Heart left ventricle (tissue), 13 donors: ENCODE measurements around the gene RYK.

Experiments used
- CTCF ChIP-seq, 12 donors: fragments of 200-600 bp; sonication (generic) in 4 of 12; IDR thresholded peaks; one replicate each; pipeline versions ENCODE4 v1.5.0 to v1.8.0; 2018 to 2022; ENCODE audit warnings: antibody characterized with exemption in 12 of 12, mild to moderate bottlenecking in 5 of 12
- POLR2A ChIP-seq, 2 donors: fragments of 450-650 bp; IDR thresholded peaks; one replicate each; pipeline ENCODE4 v1.6.1; 2017; ENCODE audit warnings: antibody characterized with exemption in 2 of 2, mild to moderate bottlenecking in 2 of 2, moderate library complexity in 2 of 2
- donor health status: ischemic (EF 13 %, LVEDD 7.1; RV severe dilation, severe dysfunction).
- donor health status: DM: no; HTN: yes; CAD: no.
- donor health status: DM: no; HTN: no; CAD: no.
- donor health status: ischemic (EF 25% LVEDD 6.9; RV normal size, moderate dysfunction).
- donor health status: ischemic (EF 25% LVEDD 5.7; RV mildly dilated, moderate dysfunction).
- donor health status: ischemic (EF 35%, LVEDD 5.7; RV mildly dilated, moderate dysfunction).
- donor health status: nonischemic (EF 11% LVEDD 7.7; RV severe dilation, severe dysfunction).
- donor health status: DM: yes; HTN: yes; CAD: no.
- donor health status: PGD.
- donor health status: ischemic (EF 29% LVEDD 5.4; RV normal size, mild dysfunction).
- donor health status: nonischemic (EF 23%, LVEDD 6.1; RV moderate dilation, normal function).

GRCh38 chr3:134190250-134190649, 60.4 kb downstream of the RYK start:
- TF ChIP-seq CTCF (IDR thresholded peaks at IDR 0.05) (no peak), POLR2A (IDR thresholded peaks at IDR 0.05) (no peak)
